Spleen (tissue), 11 donors: ENCODE measurements around the gene NENF. TPM values are rescaled to one million over a fixed set of nuclear protein-coding genes. Genes with fewer than 3 reads are reported as not detected.

ENCODE experiments used
- DNase-seq: peaks from one replicate; pipeline ENCODE4 v3.0.0-alpha.2; 2020
- H3K27ac ChIP-seq, 8 donors: fragments of 200-600 bp; sonication (generic) in 7 of 8; 1 replicate in 4 of 8; 2 replicates in 4 of 8; pipeline versions ENCODE4 v1.5.0 to v1.8.0; 2016 to 2021; ENCODE audit warnings: inconsistent platforms in 4 of 8, mild to moderate bottlenecking in 4 of 8, moderate library complexity in 1 of 8
- H3K27me3 ChIP-seq, 7 donors: fragments of 200-600 bp; sonication (generic) in 6 of 7; replicated peaks in 1 of 7; 1 replicate in 4 of 7; 2 replicates in 3 of 7; pipeline versions ENCODE4 v1.5.0 to v1.8.0; 2016 to 2021; ENCODE audit warnings: inconsistent platforms in 3 of 7, mild to moderate bottlenecking in 1 of 7
- H3K36me3 ChIP-seq, 6 donors: fragments of 200-600 bp; sonication (generic) in 5 of 6; 1 replicate in 4 of 6; 2 replicates in 2 of 6; pipeline versions ENCODE4 v1.5.0 to v1.8.0; 2016 to 2021; ENCODE audit warnings: inconsistent platforms in 2 of 6
- H3K4me1 ChIP-seq, 6 donors: fragments of 200-600 bp; sonication (generic) in 5 of 6; 1 replicate in 3 of 6; 2 replicates in 3 of 6; pipeline versions ENCODE4 v1.5.0 to v1.8.0; 2016 to 2021; ENCODE audit warnings: inconsistent platforms in 3 of 6
- H3K4me3 ChIP-seq, 8 donors: fragments of 200-600 bp; sonication (generic) in 7 of 8; 1 replicate in 4 of 8; 2 replicates in 4 of 8; pipeline versions ENCODE4 v1.5.0 to v1.8.0; 2016 to 2021; ENCODE audit warnings: inconsistent platforms in 4 of 8, mild to moderate bottlenecking in 4 of 8, moderate library complexity in 2 of 8
- H3K9me3 ChIP-seq, 8 donors: fragments of 200-600 bp; sonication (generic) in 7 of 8; 1 replicate in 4 of 8; 2 replicates in 4 of 8; pipeline versions ENCODE4 v1.5.0 to v1.8.0; 2016 to 2021; ENCODE audit warnings: inconsistent platforms in 4 of 8
- POLR2A ChIP-seq, 3 donors: fragments of 450-650 bp; IDR thresholded peaks; one replicate each; pipeline ENCODE4 v1.5.1; 2017; ENCODE audit warnings: antibody characterized with exemption in 3 of 3, mild to moderate bottlenecking in 1 of 3
- POLR2AphosphoS5 ChIP-seq, 3 donors: sonication (generic); formaldehyde crosslinking; IDR thresholded peaks; one replicate each; pipeline ENCODE4 v1.5.1; 2017; ENCODE audit warnings: antibody characterized with exemption in 3 of 3
- WGBS, 5 donors: extraction: QIAGEN DNeasy Blood & Tissue Kit in 3 of 5; methylation state at CpG; one replicate each; pipeline versions ENCODE4 v1.1.5 to v1.1.7; 2013 to 2018; 5-methylcytosine and 5-hydroxymethylcytosine counted together
- intact Hi-C: fragments of 100-400 bp; cut with DNase I; formaldehyde crosslinking; loops from one replicate; pipeline ENCODE4 v1.15.0; 2023; ENCODE audit warnings: low total_unique reads
- polyA plus RNA-seq, 3 donors: library from polyadenylated mRNA; stranded (reverse); fragments of 200-250 nt; gene quantifications; one replicate each; pipeline ENCODE4 v1.2.1, GENCODE V29; 2013
- total RNA-seq, 7 donors: library from RNA; depleted of rRNA in 3 of 7; stranded (reverse); fragments of >200 nt in 3 of 7; fragmentation: NEBNext Ultra II Directional in 4 of 7; extraction: Animal tissue kit (Norgen Biotek cat#: 25700) in 4 of 7; gene quantifications; one replicate each; pipeline versions ENCODE4 v1.1.0 to v1.2.1, GENCODE V29; 2016 to 2021
- TF ChIP-seq, protein P1 (sequence below), 11 experiments: fragments of 200-600 bp in 7 of 11; fragments of 450-650 bp in 4 of 11; sonication (generic) in 4 of 11; IDR thresholded peaks in 8 of 11; conservative IDR thresholded peaks in 3 of 11; 1 replicate in 7 of 11; 2 replicates in 4 of 11; pipeline versions ENCODE4 v1.4.0 to v1.8.0; 2016 to 2021; ENCODE audit warnings: antibody characterized with exemption in 11 of 11, inconsistent platforms in 4 of 11, mild to moderate bottlenecking in 1 of 11
- donor health status: healthy with polysubstance abuse.
- donor health status: DM: no; HTN: no; CAD: no; lungs with moderate emphysema.
- donor health status: DM: no; HTN: no; CAD: no.
- donor health status: Bipolar disorder and iron deficiency.
- donor health status: healthy.
- donor health status: DM: no; HTN: no; CAD: no.
- donor health status: DM: yes; HTN: yes; CAD: no.

The NENF gene
- total and polyA plus RNA-seq, 10 donors = 23.2 to 59.4 (median 40.8) TPM

DNA sequence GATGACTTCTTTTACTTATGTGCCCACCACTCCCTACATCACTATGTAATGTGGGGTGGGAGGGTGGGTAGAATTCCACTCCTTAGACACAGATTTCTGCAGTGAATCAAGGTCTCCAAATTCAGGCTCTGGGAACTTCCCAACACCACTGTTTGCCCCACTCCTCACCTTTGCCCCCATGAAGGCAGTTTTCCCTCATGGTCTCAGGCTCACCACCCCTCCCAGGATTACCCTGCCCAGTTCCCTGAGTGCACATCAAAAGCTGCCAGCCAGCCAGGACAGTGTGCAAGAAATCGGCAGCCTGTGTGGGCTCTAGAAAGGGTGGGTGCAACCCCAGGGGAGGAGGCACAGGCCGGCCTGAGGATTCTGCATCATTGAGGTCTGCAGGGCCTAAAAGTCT is 14.8 kb downstream of the NENF start:
- WGBS, 5 donors = 83 to 100% (median 87%) methylated on average over 2 of the region's 2 CpGs
- no peak overlapping the region for H3K27ac ChIP-seq

DNA sequence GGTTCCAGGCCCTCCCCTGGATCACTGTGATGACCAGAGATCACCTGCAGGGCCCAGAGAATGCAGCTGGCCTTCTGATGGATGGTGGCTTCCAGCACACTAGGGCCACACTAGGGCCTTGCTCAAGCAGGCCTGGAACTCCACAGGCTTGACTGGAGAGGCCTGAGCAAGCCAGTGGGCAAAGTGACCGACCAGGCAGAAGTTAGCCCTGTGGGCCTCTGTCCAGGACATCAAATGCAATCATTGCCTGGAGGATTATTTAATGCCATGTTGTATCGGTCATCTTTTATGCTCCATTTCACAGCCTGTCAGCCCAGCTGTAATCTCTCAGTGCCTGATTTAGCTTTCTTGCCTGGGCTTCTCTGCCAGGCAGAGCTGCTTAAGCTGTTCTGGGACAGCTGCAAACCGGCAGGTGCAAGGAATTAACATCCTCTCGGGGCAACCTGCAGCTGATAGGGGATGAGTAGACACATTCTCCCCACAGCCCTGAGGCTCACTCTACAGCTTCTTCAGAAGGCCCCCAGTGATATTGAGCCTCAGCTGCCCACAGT is 17.7 kb downstream of the NENF start:
- Histone ChIP-seq H3K4me3 (no peak overlapping the region), H3K36me3 (peaks cover 0 to 21% (median 4%) of the 10 kb centered on the region in 6 donors), H3K27ac (no peak overlapping the region), H3K4me1 (peaks cover 0 to 21% (median 2%) of the 10 kb centered on the region in 6 donors), H3K9me3 (no peaks in the 10 kb centered on the region), H3K27me3 (no peaks in the 10 kb centered on the region)
- intact Hi-C loops = loop anchor here (10.0 kb wide), 1 partner anchor 136 kb away; no protein-coding TSS in a partner anchor
- 84 to 94% (median 90%) methylated on average over 4 of the region's 4 CpGs for WGBS, 5 donors
- TF ChIP-seq POLR2AphosphoS5 (IDR thresholded peaks at IDR 0.05) = no peak
- peak; percentile 53 for DNase-seq

More for the DNA sequence above, 14.8 kb downstream of the NENF start:
- H3K4me3 ChIP-seq = no peak overlapping the region
- no peaks in the 10 kb centered on the region for H3K27me3 ChIP-seq
- DNase-seq = peak; percentile 48
- H3K4me1 ChIP-seq = peaks cover 0 to 2% (median 0%) of the 10 kb centered on the region in 6 donors
- TF ChIP-seq, protein P1, sequence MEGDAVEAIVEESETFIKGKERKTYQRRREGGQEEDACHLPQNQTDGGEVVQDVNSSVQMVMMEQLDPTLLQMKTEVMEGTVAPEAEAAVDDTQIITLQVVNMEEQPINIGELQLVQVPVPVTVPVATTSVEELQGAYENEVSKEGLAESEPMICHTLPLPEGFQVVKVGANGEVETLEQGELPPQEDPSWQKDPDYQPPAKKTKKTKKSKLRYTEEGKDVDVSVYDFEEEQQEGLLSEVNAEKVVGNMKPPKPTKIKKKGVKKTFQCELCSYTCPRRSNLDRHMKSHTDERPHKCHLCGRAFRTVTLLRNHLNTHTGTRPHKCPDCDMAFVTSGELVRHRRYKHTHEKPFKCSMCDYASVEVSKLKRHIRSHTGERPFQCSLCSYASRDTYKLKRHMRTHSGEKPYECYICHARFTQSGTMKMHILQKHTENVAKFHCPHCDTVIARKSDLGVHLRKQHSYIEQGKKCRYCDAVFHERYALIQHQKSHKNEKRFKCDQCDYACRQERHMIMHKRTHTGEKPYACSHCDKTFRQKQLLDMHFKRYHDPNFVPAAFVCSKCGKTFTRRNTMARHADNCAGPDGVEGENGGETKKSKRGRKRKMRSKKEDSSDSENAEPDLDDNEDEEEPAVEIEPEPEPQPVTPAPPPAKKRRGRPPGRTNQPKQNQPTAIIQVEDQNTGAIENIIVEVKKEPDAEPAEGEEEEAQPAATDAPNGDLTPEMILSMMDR (IDR thresholded peaks at IDR 0.05 in 8 of 11, conservative IDR thresholded peaks at IDR 0.05 in 3 of 11) = no peak
- no peak for TF ChIP-seq POLR2AphosphoS5 (IDR thresholded peaks at IDR 0.05)
- no peak for TF ChIP-seq POLR2A (IDR thresholded peaks at IDR 0.05)
- peaks cover 0 to 50% (median 7%) of the 10 kb centered on the region in 6 donors for H3K36me3 ChIP-seq
- H3K9me3 ChIP-seq = no peaks in the 10 kb centered on the region
- intact Hi-C loops = no loop called here

DNA sequence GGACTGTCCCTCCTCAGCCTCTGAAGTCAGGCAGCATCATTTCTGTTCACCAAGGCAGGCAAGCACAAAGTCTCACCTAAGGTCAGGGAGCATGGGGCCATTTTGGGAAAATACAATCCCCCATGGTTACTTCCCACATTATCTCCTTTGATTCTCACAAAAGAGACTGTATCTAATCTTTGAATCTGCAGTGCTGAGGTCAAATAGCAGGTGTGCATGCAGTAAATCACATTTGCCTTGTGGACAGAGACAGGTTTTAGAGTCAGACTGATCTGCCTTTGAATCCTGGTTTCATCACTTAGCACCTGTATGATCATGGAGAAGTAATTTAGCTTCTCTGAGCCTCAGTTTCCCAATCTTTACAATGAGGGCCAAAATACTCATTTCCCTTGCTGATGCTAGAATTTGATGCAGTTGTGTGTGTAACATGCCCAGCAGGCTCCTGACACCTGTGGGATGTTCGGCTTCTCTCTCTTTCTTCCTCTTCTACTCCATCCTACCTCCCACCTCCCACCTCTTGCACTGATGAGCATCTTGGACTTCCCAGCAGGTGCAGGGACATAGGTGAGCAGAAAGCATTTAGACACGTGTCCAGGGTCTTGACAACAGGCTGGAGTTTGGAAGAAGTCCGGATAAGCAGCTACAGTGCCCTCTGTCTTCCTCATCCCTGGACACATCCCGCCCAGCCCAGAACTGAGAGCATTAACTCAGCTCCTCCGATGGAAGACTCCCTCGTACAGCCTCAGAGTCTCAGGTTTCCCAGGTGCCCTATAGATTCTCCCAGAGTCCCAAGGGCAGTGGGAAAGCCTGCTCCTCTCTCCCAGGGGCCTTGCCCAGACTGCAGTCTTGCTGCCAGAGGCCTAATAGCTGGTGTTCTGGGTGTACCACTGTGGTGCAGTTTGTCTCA is 18.9 kb downstream of the NENF start:
- Histone ChIP-seq H3K4me3 (no peak overlapping the region), H3K27me3 (no peaks in the 10 kb centered on the region), H3K27ac (no peak overlapping the region), H3K9me3 (no peaks in the 10 kb centered on the region), H3K4me1 (peaks cover 0 to 28% (median 8%) of the 10 kb centered on the region in 6 donors), H3K36me3 (peaks cover 0 to 9% (median 0%) of the 10 kb centered on the region in 6 donors)
- intact Hi-C loops = loop anchor here (10.0 kb wide), 1 partner anchor 137 kb away; no protein-coding TSS in a partner anchor
- TF ChIP-seq, protein P1 (IDR thresholded peaks at IDR 0.05 in 8 of 11, conservative IDR thresholded peaks at IDR 0.05 in 3 of 11) = no peak
- TF ChIP-seq POLR2A (IDR thresholded peaks at IDR 0.05) (no peak), POLR2AphosphoS5 (IDR thresholded peaks at IDR 0.05) (no peak)
- peak; percentile 53 for DNase-seq
- WGBS, 5 donors = 87 to 95% (median 92%) methylated on average over 6 of the region's 6 CpGs

DNA sequence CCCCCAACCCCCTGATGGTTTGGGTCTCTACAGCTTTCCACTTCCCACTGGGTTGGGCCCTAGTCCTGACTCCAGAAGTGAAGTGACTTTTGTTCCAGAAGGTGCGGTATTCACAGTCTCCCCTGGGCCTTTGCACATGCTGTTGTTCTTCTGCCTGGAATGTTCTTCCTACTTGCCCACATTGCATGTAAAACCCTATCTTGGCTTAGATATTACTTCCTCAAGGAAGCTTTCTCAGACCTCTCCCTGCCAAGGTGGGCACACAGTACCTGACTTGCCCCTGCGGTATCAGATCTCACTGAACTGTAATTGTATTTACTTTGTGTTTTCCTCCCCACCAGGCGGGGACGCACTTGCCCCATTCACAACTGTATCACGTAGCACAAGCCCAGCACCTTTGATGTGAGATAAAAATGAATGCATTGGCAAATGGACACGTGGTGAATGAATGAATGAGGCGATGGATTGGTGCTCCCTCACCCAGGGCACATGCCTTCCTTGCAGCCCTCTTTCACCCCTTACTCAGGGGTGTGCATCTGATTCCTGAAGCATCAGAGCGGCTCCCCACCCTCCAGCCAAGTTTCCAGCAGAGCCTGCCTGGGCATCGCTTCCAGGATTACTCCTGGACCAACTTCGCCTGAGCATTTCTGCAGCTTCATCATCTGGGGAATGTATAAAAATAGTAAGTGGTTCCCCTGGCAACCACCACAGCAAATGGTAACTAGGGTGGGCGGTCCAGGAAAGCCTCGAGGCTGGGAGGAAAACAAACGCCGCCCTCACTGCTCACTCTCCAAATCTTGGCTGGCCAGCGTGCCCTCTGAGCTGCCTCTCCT is 19.8 kb downstream of the NENF start:
- DNase-seq = peak; percentile 37
- Histone ChIP-seq H3K36me3 (no peaks in the 10 kb centered on the region), H3K4me3 (no peak overlapping the region), H3K9me3 (no peaks in the 10 kb centered on the region), H3K27ac (no peak overlapping the region), H3K4me1 (peaks cover 0 to 28% (median 8%) of the 10 kb centered on the region in 6 donors), H3K27me3 (no peaks in the 10 kb centered on the region)
- intact Hi-C loops = loop anchor here (10.0 kb wide), 1 partner anchor 138 kb away; no protein-coding TSS in a partner anchor
- 49 to 55% (median 50%) methylated on average over 15 of the region's 15 CpGs for WGBS, 5 donors
- TF ChIP-seq POLR2A (IDR thresholded peaks at IDR 0.05) (no peak), POLR2AphosphoS5 (IDR thresholded peaks at IDR 0.05) (no peak)
- TF ChIP-seq, protein P1 (IDR thresholded peaks at IDR 0.05 in 8 of 11, conservative IDR thresholded peaks at IDR 0.05 in 3 of 11) = no peak
